ENCODE results near the gene LIX1L.

GRCh38 chr1:145993618-145994390, 36.0 kb upstream of the LIX1L start:
- TF ChIP-seq CTCF (optimal IDR thresholded peaks at IDR 0.05 in 1 of 3, IDR thresholded peaks at IDR 0.05 in 1 of 3, conservative IDR thresholded peaks at IDR 0.05 in 1 of 3; ENCODE audit: extremely low read depth in 1 of 3, insufficient read depth in 2 of 3, low read length in 3 of 3) (no peak), EZH2 (IDR thresholded peaks at IDR 0.05; ENCODE audit: low read length) (no peak)
